SW 1271 (cell line): ENCODE data around the gene PHF1.
"Not testable (repeated sequence)": the region's sequence is repeated elsewhere in the genome, so short reads cannot be mapped to it uniquely, and the experiment has no call there.

ENCODE experiments used
- DNase-seq, 2 experiments: peaks; one replicate each; lab custom pipeline; 2025; lab: John Stamatoyannopoulos, UW

Gene PHF1

DNA sequence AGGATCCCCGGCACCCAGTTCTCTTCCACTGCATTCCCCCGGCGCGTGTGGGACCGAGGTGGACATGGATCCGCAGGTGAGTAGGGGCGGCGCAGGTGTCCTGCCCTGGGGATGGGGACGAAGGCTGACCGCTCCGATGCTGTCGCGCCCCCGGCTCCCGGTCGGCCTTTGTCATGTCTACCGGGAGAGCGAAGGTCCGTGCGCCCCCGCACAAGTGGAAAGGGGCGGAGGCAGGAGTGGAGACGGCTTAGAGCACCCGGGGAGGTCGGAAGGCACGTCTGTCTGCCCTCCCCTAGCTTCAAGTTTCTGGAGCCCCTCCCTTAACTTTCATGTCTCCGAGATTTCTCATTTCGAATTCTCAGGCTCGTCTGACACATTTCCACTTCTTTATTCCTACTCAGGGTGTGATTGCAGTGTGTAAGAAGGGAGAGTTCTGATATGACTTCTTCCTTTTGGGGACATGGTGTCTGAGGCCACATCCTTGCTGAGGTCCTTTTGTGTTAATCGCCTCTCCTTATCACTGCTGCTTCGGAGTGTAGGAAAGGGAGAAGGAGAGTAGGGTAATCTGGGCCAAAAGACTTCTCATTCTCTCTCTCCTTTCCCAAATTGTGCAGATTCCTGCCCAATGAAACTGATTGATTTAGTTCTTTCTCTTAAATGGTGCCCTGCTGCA lies 18.8 kb upstream of the PHF1 start:
- DNase-seq, result no peak

- DNase-seq, result no peak
Measured at GRCh38 chr6:33392595-33392948, 18.2 kb upstream of the PHF1 start.

GRCh38 chr6:33392979-33393378 lies 17.8 kb upstream of the PHF1 start:
- no peak for DNase-seq

GRCh38 chr6:33397541-33397940 lies 13.3 kb upstream of the PHF1 start:
- no peak for DNase-seq

DNA sequence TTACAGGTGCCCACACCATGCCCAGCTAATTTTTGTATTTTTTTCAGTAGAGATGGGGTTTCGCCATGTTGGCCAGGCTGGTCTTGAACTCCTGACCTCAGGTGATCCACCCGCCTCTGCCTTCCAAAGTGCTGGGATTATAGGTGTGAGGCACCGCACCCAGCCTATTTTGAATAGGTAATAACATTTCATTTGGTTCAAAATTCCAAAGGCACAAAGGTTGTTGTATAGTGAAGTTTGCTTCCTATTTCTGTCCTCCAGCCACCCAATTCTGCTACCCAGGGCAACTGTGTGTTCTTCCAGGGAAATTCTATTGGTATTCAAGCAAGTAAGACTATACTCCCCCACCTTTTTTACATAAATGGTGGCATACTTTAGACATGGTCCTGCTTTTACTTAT lies 12.2 kb upstream of the PHF1 start:
- DNase-seq, result not testable (repeated sequence)

GRCh38 chr6:33399881-33400280 lies 10.9 kb upstream of the PHF1 start:
- DNase-seq, result not testable (repeated sequence)

DNA sequence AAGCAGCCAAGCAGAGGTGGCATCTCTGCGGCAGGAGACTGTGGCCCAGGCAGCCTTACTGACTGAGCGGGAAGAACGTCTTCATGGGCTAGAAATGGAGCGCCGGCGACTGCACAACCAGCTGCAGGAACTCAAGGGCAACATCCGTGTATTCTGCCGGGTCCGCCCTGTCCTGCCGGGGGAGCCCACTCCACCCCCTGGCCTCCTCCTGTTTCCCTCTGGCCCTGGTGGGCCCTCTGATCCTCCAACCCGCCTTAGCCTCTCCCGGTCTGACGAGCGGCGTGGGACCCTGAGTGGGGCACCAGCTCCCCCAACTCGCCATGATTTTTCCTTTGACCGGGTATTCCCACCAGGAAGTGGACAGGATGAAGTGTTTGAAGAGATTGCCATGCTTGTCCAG lies 5.9 kb upstream of the PHF1 start:
- no peak for DNase-seq

DNA sequence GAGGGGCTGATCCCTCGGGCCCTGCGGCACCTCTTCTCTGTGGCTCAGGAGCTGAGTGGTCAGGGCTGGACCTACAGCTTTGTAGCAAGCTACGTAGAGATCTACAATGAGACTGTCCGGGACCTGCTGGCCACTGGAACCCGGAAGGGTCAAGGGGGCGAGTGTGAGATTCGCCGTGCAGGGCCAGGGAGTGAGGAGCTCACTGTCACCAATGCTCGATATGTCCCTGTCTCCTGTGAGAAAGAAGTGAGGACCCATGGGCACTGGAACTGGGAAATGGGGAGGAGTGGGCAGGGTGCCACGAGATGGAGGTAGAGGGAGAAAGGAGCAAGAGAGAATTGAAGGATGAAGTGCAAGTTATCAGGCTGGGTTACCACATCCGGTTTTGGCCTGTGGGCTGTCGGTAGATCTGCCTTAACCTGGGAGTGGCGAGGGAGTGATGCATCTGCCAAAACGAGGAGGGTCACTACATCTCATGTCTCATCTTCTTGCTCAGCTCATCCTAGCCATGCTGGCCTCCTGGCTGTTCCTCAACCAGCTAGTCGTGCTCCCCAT lies 5.4 kb upstream of the PHF1 start:
- no peak for DNase-seq

DNA sequence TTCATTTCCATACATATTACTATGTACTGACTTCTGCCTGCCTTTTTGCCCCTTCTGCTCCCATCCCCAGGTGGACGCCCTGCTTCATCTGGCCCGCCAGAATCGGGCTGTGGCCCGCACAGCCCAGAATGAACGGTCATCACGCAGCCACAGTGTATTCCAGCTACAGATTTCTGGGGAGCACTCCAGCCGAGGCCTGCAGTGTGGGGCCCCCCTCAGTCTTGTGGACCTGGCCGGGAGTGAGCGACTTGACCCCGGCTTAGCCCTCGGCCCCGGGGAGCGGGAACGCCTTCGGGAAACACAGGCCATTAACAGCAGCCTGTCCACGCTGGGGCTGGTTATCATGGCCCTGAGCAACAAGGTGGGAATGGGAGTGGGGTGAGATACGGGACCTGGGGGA lies 4.7 kb upstream of the PHF1 start:
- no peak for DNase-seq

- peak in 1 of 2 experiments; percentile 55 for DNase-seq
Measured at GRCh38 chr6:33407132-33407718, 3.6 kb upstream of the PHF1 start.

DNA sequence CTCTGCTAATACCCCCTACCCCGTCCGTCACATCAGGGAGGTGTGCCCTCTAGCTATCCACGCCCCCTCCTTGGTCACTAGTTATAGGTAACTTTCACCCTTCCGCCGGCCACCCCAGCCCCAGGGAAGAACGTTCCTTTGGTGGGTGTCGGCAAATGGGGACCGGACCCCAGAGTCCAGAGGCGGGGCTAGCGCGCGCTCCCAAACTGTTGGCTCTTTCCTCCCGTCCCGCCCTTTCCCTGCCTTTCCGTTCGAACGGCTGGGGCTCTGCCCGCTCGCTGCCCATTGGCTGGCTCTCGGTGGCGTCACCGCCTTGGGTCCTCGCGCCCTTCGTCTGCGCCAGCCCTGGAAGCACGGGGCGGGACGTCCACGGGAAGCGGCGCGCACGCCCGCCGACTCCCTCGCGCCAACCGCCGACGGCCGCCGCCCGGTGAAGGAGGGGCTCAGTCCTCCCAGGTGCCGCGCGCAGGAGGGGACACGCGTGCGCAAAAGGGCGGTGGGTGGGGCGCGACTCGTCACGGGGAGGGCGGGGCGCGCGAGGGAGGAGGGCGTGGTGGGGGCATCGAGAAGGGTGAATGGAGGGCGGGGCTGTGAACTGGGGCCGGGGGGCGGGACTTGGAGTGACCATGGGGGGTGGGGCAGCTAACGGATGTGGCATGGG lies 634 bp upstream of the PHF1 start:
- peak; percentile 95 to 96 for DNase-seq

DNA sequence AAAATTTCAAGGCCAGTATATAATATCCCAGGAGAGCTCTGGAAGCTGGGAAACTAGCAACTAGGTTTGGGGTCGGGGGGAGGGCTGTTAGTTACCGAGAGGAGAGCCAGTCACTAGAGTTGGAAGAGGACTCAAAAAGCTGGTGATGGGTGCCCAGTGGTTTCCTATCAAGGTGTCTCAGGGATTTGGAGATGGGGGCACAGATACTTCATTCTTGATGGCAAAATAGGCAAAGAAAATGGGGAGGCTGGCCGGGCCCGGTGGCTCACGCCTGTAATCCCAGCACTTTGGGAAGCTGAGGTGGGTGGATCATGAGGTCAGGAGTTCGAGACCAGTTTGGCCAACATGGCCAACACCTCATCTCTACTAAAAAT lies 805 bp downstream of the PHF1 start:
- DNase-seq, result no peak

DNA sequence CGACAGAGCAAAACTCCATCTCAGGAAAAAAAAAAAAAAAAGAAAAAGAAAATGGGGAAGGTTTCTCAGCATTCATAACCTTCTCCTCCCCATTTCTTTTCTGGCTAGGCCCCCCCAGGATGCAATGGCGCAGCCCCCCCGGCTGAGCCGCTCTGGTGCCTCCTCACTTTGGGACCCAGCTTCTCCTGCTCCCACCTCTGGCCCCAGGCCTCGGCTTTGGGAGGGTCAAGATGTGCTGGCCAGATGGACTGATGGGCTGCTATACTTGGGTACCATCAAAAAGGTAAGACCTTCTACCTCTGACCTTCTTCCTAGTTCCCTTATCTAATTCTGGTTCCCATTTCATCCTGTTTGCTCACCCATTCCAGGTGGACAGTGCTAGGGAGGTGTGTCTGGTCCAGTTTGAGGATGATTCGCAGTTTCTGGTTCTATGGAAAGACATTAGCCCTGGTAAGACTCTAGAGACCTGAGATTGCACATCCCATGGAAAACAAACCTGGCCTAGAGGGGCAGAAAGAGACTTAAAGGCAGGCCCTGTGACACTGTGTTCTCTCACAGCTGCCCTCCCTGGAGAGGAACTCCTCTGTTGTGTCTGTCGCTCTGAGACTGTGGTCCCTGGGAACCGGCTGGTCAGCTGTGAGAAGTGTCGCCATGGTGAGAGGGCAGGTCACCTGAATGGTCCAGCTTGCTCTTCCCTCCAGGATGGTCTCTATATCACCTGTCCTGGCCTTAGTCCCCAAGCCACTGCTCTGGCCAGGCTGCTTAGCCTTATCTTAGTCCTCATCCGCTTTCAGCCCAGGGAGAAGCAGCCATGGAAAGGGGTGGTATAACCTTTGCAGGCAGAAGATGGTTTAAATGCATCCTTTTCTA lies 1.6 kb downstream of the PHF1 start:
- no peak for DNase-seq

- DNase-seq, result no peak
Measured at GRCh38 chr6:33413241-33414120, 2.7 kb downstream of the PHF1 start.

DNA sequence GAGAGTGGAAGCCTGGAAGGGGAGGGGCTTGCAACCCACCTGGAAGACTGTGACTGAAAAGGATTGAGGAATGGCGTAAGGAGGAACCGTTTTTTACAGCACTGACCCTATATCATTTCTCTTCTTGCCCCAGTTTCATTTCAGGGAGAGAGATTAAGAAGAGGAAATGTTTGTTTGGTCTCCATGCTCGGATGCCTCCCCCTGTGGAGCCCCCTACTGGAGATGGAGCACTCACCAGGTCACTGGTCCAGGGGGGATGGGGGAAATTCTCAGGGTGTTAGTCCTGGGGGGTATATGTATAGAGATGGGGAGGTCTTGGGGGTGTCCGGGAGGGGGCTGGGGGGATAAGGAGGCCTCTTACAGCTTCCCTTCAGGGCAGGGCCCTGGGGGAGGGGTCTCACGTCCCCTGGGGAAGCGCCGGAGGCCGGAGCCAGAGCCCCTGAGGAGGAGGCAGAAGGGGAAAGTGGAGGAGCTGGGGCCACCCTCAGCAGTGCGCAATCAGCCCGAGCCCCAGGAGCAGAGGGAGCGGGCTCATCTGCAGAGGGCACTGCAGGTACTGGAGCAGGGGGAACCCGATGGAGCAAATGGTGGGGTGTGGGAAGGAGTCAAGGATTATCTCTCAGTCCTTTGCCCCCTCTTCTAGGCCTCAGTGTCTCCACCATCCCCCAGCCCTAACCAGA lies 3.9 kb downstream of the PHF1 start:
- peak in 1 of 2 experiments; percentile 28 for DNase-seq

- DNase-seq, result no peak
Measured at GRCh38 chr6:33415831-33416230, 5.0 kb downstream of the PHF1 start.

DNA sequence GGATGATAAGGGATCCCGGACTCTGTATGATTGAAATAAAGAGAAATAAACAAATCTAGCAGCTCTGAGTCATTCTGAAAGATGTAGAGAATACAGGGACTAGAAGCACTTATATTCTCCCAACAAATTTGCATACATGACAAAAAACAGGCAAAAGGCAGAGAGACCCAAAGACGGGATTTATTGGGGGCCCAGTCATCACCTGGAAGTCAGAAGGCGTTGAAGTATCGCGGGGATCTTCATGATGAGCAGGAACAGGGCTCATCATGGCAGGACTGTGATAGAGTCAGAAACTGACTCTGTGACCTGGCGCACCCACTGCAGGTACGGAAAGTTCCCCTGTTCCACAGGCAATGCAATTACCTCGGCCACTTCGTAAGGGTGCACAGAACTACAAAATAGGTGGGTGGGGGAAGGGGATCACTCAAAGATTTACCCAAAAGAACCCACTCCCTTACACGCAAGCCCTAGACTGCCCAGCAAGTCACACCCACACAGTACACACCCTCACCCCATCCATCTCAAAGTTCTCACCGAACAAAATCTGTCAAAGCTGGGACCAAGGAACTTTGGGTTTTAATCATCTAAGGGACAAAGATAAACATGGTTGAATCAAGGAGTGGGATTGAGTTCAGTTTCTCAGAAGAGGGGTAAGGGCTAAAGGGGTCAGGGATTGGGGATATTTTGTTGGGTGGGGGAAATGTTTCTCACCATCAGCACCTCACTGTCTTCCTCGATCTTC lies 5.7 kb downstream of the PHF1 start:
- DNase-seq, result no peak

DNA sequence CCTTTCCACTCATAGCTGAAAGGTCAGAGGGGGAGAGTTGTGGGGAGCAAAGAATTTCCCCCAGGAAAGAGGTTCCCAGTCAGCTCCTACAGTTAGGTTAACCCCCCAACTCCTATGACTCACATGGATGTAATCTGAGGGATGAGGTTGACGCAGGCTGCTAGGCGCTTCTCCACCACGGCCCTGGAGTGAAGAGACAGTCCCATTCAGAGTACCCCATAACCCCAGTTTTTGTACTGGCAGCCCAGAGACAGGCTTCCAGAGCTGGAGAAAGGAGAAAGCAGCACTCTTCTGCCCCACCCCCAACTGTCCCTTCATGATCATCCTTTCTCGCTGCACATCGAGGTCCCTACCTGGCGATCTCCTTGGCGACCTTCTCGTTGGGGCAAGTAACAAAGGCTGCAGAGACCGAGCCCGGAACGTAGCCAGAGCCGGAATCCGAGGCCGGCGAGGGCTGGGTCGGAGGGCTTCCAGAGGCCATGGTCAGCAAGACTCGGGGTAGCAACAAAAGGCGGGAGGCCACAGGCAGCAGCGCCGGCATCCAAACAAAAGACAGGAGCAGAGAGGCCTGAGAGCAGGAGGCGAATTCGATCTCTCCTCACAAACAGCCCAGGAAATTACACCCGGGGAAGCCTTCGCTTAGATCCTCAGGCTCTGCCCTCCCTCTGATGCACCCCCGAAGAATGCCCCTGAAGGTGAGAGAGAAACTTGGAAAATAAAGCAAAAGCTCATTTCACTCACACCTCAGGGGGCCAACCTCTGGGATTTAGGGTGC lies 6.5 kb downstream of the PHF1 start:
- DNase-seq, result peak; percentile 42 to 64
